ENCODE measurements around the gene NEO1.

DNA sequence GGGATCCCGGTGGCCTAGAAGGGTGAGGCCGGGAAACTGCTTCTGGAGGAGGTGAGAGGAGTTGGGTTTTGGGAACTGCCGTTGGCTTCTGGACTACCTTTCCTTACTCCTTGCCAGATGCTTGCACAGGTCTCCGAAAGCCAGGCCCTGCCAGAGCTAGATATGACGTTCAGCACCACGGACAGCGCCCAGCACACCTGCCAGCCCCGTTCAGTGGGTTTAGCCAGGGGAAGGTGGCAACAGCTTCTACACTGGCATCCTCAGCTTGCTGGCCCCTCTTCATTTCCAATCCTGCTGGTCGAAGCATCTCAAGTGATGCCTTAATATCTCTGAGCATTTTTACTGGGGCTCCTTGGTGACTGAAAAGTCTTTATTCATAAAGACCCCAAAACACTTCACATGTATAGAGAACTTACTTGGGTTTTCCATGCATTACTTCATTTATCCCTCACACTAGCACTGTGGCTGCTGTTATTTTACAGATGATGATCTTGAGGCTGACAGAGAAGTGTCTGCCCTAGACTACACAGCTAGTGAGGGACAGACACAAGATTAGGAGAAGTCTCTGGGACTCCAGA is 294.6 kb downstream of the NEO1 start:
- no peak for TF ChIP-seq MAX (IDR thresholded peaks at IDR 0.05)
- TF ChIP-seq, protein P1, sequence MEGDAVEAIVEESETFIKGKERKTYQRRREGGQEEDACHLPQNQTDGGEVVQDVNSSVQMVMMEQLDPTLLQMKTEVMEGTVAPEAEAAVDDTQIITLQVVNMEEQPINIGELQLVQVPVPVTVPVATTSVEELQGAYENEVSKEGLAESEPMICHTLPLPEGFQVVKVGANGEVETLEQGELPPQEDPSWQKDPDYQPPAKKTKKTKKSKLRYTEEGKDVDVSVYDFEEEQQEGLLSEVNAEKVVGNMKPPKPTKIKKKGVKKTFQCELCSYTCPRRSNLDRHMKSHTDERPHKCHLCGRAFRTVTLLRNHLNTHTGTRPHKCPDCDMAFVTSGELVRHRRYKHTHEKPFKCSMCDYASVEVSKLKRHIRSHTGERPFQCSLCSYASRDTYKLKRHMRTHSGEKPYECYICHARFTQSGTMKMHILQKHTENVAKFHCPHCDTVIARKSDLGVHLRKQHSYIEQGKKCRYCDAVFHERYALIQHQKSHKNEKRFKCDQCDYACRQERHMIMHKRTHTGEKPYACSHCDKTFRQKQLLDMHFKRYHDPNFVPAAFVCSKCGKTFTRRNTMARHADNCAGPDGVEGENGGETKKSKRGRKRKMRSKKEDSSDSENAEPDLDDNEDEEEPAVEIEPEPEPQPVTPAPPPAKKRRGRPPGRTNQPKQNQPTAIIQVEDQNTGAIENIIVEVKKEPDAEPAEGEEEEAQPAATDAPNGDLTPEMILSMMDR (IDR thresholded peaks at IDR 0.05; ENCODE audit: low read depth, low read length, missing input control), result no peak
- no peak for TF ChIP-seq JUND (IDR thresholded peaks at IDR 0.05)
- TF ChIP-seq GABPA (IDR thresholded peaks at IDR 0.05 in 1 of 2, conservative IDR thresholded peaks at IDR 0.05 in 1 of 2), result no peak
- TF ChIP-seq FOXA2 (IDR thresholded peaks at IDR 0.05), result no peak
